HL-60/S4 treated with phorbol 12-myristate 13-acetate at 8.2 ng/mL for 4 days and 3 days (cell line): ENCODE measurements around the gene SMPX.

ENCODE experiments used
- in situ Hi-C: fragments of 300-500 bp; cut with MboI; formaldehyde crosslinking; loops from 2 replicates; pipeline ENCODE4 v1.15.0; 2022; ENCODE audit warnings: low sequenced_read_pairs

Gene SMPX

GRCh38 chrX:21744721-21745120, 13.2 kb downstream of the SMPX start:
- in situ Hi-C loops = no loop called here

GRCh38 chrX:21744060-21744459, 13.9 kb downstream of the SMPX start:
- in situ Hi-C loops = no loop called here

- in situ Hi-C loops = no loop called here
Measured at GRCh38 chrX:21741869-21742701, 15.8 kb downstream of the SMPX start.

- in situ Hi-C loops = no loop called here
Measured at GRCh38 chrX:21741364-21741763, 16.6 kb downstream of the SMPX start.

GRCh38 chrX:21740329-21741274, 17.3 kb downstream of the SMPX start:
- in situ Hi-C loops = no loop called here

- in situ Hi-C loops = no loop called here
Measured at GRCh38 chrX:21738950-21739287, 19.0 kb downstream of the SMPX start.

- in situ Hi-C loops = no loop called here
Measured at GRCh38 chrX:21738210-21738949, 19.5 kb downstream of the SMPX start.

GRCh38 chrX:21735768-21736127, 22.2 kb downstream of the SMPX start:
- in situ Hi-C loops = no loop called here

- in situ Hi-C loops = no loop called here
Measured at GRCh38 chrX:21735038-21735767, 22.7 kb downstream of the SMPX start.

- in situ Hi-C loops = no loop called here
Measured at GRCh38 chrX:21734175-21734574, 23.7 kb downstream of the SMPX start.

- in situ Hi-C loops = no loop called here
Measured at GRCh38 chrX:21733705-21734104, 24.2 kb downstream of the SMPX start.

GRCh38 chrX:21730026-21730425, 27.9 kb downstream of the SMPX start:
- in situ Hi-C loops = no loop called here

GRCh38 chrX:21728276-21728968, 29.5 kb downstream of the SMPX start:
- in situ Hi-C loops = no loop called here

GRCh38 chrX:21725916-21726315, 32.0 kb downstream of the SMPX start:
- in situ Hi-C loops = no loop called here

GRCh38 chrX:21725496-21725895, 32.4 kb downstream of the SMPX start:
- in situ Hi-C loops = no loop called here

- in situ Hi-C loops = no loop called here
Measured at GRCh38 chrX:21723814-21724213, 34.1 kb downstream of the SMPX start.

GRCh38 chrX:21723084-21723483, 34.8 kb downstream of the SMPX start:
- in situ Hi-C loops = no loop called here

- in situ Hi-C loops = no loop called here
Measured at GRCh38 chrX:21721195-21721594, 36.7 kb downstream of the SMPX start.

GRCh38 chrX:21718575-21718974, 39.3 kb downstream of the SMPX start:
- in situ Hi-C loops = no loop called here

GRCh38 chrX:21717802-21718201, 40.1 kb downstream of the SMPX start:
- in situ Hi-C loops = no loop called here
